ENCODE data around the gene RCL1.

DNA sequence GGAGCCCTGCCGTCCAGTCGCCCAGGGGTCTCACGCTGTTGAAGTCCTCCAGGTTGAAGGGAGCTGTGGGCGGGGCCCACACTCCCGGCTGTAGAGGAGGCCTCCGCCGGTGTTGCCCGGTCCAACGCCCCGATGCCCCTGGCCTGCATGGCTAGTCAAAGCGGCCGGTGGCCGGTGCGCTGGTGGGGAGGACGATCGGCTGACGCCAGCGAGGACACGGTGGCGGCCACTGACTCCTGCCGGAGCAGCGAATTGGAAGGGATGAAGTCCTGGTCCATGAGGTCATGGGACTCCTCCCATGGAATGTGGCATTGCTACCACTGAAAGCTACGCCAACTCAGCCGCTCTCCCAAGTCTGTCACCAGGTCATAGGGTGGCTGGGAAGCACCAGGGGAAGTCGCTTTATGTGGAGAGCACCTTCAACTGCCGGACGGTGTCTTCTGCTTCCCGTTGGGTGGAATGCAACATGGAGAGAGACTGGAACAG is 11.8 kb downstream of the RCL1 start:
- TF ChIP-seq EZH2phosphoT487 (conservative IDR thresholded peaks at IDR 0.05; ENCODE audit: low read length): no peak
- TF ChIP-seq, protein P1, sequence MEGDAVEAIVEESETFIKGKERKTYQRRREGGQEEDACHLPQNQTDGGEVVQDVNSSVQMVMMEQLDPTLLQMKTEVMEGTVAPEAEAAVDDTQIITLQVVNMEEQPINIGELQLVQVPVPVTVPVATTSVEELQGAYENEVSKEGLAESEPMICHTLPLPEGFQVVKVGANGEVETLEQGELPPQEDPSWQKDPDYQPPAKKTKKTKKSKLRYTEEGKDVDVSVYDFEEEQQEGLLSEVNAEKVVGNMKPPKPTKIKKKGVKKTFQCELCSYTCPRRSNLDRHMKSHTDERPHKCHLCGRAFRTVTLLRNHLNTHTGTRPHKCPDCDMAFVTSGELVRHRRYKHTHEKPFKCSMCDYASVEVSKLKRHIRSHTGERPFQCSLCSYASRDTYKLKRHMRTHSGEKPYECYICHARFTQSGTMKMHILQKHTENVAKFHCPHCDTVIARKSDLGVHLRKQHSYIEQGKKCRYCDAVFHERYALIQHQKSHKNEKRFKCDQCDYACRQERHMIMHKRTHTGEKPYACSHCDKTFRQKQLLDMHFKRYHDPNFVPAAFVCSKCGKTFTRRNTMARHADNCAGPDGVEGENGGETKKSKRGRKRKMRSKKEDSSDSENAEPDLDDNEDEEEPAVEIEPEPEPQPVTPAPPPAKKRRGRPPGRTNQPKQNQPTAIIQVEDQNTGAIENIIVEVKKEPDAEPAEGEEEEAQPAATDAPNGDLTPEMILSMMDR (IDR thresholded peaks at IDR 0.05; ENCODE audit: insufficient read depth, low read length, poor library complexity, severe bottlenecking): no peak

Data from SU-DHL-6 (cell line).